GM20000 (cell line): ENCODE results near the gene CDH20.

Experiments used
- DNase-seq: peaks from one replicate; pipeline ENCODE4 v3.0.0; 2012; ENCODE audit warnings: low spot score
- TF ChIP-seq, protein P1 (sequence below): IDR thresholded peaks from 2 replicates; pipeline ENCODE4 v1.5.1; 2012; ENCODE audit warnings: mild to moderate bottlenecking, control low read depth; ENCODE audit errors: extremely low read depth, missing control alignments

The CDH20 gene

DNA sequence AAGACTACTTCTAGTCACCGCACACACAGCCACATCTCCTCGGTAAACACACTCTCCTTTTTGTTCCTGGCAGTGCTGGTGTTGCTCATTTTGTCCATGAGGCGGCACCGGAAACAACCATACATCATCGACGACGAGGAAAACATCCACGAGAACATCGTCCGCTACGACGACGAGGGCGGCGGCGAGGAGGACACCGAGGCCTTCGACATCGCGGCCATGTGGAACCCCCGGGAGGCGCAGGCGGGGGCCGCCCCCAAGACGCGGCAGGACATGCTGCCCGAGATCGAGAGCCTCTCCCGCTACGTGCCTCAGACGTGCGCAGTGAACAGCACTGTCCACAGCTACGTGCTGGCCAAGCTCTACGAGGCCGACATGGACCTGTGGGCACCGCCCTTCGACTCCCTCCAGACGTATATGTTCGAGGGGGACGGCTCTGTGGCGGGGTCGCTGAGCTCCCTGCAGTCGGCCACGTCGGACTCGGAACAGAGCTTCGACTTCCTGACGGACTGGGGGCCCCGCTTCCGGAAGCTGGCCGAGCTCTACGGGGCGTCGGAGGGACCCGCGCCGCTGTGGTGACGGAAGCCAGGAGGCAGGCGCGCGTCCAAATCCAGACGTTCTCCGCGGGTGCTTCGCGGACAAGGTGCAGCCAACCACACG lies 221.0 kb downstream of the CDH20 start:
- no peak for DNase-seq
- TF ChIP-seq, protein P1, sequence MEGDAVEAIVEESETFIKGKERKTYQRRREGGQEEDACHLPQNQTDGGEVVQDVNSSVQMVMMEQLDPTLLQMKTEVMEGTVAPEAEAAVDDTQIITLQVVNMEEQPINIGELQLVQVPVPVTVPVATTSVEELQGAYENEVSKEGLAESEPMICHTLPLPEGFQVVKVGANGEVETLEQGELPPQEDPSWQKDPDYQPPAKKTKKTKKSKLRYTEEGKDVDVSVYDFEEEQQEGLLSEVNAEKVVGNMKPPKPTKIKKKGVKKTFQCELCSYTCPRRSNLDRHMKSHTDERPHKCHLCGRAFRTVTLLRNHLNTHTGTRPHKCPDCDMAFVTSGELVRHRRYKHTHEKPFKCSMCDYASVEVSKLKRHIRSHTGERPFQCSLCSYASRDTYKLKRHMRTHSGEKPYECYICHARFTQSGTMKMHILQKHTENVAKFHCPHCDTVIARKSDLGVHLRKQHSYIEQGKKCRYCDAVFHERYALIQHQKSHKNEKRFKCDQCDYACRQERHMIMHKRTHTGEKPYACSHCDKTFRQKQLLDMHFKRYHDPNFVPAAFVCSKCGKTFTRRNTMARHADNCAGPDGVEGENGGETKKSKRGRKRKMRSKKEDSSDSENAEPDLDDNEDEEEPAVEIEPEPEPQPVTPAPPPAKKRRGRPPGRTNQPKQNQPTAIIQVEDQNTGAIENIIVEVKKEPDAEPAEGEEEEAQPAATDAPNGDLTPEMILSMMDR, result no peak

DNA sequence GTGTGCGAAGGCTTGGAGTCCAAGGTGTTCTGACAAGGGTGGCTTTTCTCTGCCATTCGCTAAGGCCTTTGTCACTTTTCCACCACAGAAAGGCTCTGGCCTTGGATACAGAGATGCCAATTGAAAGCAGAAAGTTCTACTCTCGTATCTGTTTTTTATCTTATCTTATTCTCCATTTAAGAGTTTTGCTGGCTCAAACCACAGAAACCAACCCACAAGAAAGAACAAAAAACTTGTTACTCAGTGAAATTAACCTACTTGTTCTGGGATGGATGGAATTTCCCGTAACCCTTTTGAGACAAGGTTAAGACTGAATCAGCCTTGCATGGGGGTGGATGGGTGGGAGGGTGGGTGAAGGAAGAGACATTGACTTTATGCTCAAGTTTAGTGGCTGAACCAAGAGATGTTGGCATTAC lies 221.7 kb downstream of the CDH20 start:
- no peak for DNase-seq
- TF ChIP-seq, protein P1, result no peak

DNA sequence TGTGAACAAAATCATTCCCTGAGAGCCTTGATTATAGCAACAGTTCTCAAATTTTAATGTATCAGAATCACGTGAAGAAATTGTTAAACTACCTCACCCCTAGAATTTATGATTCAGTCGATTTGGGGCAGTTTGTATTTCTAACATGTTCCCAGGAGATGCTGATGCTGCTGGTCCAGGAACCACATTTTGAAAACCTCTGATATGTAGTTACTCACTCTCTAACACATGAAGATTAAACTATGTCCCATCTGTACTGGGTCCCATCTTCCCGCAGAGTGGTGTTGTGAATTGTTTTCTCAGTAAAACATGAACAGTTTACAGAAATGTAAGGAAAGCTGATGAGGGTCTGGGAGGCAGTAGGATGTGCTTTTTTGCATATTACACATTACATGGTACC lies 223.1 kb downstream of the CDH20 start:
- no peak for DNase-seq
- TF ChIP-seq, protein P1, result no peak

DNA sequence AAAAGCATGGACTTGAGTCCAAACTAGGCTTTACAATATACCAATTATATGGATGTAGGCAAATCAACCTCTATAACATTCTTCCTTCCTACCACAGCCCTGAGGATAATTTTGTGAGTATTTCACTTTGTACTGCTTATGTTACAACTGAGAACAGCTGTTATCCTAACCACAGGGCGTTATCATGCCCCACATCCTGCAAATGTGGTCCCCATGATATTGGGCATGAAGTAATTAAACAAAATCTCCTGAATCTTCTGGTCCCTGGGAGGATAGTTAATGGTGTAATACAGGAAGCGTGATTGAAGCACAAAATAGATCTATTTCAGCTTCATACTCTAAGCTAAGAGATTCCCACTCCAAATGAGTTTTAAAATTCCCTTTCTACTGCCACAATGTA lies 223.6 kb downstream of the CDH20 start:
- DNase-seq, result no peak
- TF ChIP-seq, protein P1, result no peak

DNA sequence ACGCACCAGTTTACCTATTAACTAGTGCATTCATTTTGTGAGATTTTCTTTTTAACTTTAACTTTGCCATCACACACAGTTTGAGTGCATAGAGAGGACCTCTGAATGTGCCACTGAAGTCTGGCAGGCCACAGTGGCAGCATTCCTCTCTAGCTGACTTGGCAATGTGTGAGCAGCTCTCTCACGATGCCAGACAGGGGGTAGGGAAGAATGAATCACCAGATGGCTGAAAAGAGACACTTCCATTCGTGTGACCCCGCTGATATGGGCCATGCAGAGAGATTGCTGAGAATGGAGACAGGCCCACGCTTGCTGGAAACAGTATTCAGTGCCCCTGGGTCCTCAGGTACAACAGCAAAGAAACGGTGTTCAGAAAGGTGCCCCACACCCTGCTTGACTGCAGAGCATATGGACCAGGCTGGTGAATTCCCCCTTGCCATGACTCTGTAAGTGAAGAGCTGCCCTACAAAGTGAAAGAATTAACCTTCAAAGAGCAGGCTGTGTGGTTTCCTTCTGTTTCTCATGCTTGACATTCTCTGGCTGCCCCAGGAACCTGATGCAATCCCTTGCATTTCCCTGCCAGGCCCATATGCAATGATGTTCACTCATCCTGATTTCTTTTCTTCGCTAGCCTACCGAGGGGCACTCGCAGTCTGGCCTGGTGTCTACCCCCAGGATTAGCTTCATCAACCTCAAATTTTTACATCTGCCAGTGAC lies 236.1 kb downstream of the CDH20 start:
- TF ChIP-seq, protein P1, result no peak
- no peak for DNase-seq

DNA sequence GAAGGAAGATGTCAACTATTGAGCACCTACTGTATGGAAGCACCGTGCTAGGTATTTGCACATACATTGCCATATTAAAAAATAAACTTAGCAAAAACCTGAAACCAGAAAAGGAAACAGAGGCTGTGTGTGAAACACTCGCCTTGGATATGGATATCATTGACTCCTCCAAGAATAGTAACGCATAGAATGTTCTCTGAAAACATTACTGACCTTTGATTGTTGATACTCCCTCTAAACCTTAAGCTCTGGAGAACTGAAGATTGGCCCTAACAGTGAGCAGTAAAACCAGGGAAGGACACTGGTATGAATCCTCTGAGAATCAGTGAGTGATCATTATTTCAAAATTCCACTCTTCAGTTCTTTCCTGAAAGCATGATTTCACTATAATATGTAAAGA lies 236.8 kb downstream of the CDH20 start:
- TF ChIP-seq, protein P1, result no peak
- DNase-seq, result no peak

DNA sequence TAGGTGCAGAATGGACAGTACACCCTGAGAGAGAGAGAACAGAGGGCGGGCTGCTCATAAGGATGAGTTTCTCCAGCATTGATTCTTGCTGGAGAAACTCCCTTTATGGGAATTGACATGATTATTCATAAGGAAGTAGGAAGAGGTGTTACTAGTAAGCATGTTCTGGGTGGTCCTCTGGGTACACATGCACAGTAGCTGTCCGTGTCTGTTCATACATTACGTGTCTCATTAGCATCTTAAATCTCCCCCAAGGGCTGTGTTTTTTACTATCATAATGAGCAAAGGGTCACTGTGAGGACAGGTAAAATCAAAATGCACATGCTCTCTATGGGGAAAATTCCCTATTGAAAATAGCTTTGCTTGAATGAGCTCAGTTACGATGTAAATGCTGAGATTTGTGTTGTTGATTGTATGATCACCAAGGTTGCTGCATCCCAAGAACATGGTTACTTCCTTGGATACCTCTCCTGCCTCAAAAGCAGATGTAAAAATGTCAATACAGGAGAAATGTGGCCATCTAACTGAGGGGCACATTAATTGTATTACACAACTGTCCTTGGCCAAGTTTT lies 238.9 kb downstream of the CDH20 start:
- no peak for DNase-seq
- TF ChIP-seq, protein P1, result no peak
